HepG2 (cell line): ENCODE data around the gene AKR1C4. TPM values are rescaled to one million over a fixed set of nuclear protein-coding genes. Genes with fewer than 3 reads are reported as not detected.

Experiments
- FOSL2 ChIP-seq: sonication (generic); formaldehyde crosslinking; IDR thresholded peaks from 2 replicates; pipeline ENCODE4 v1.4.0; 2020; ENCODE audit warnings: missing genetic modification reagents
- GATA4 ChIP-seq: sonication (generic); IDR thresholded peaks from 2 replicates; pipeline ENCODE4 v1.6.1; 2016; ENCODE audit warnings: antibody characterized with exemption, low read depth, borderline replicate concordance
- HNRNPL ChIP-seq: fragments of 200-400 bp; formaldehyde crosslinking; IDR thresholded peaks from 2 replicates; pipeline ENCODE4 v1.6.1; 2017; ENCODE audit warnings: mild to moderate bottlenecking, low read depth, low read length
- KDM2A ChIP-seq: sonication (generic); formaldehyde crosslinking; IDR thresholded peaks from 2 replicates; pipeline ENCODE4 v1.4.0; 2020; ENCODE audit warnings: low read depth, missing genetic modification reagents, borderline replicate concordance
- MBNL3 ChIP-seq: fragments of 250-450 bp; sonication (Bioruptor Pico); conservative IDR thresholded peaks from 2 replicates; pipeline ENCODE4 v1.8.0; 2022; ENCODE audit warnings: mild to moderate bottlenecking, inconsistent platforms
- MIER3 ChIP-seq: IDR thresholded peaks from 2 replicates; pipeline ENCODE4 v1.6.1; 2016; ENCODE audit warnings: missing compliant biosample characterization, borderline replicate concordance
- MTERF4 ChIP-seq: sonication (generic); formaldehyde crosslinking; IDR thresholded peaks from 2 replicates; pipeline ENCODE4 v1.8.0; 2023; ENCODE audit warnings: mild to moderate bottlenecking, missing genetic modification reagents
- MZF1 ChIP-seq: sonication (generic); formaldehyde crosslinking; IDR thresholded peaks from 2 replicates; pipeline ENCODE4 v1.8.1; 2023; ENCODE audit warnings: mild to moderate bottlenecking, missing genetic modification reagents, borderline replicate concordance
- PRDM4 ChIP-seq: sonication (generic); formaldehyde crosslinking; IDR thresholded peaks from 2 replicates; pipeline ENCODE4 v1.9.0; 2021; ENCODE audit warnings: missing genetic modification reagents, borderline replicate concordance
- REST ChIP-seq, 2 experiments: IDR thresholded peaks; 2 replicates each; pipeline ENCODE4 v1.6.1; 2011 to 2012; ENCODE audit warnings: low read length in 2 of 2, borderline replicate concordance in 1 of 2, low read depth in 1 of 2, mild to moderate bottlenecking in 1 of 2, moderate library complexity in 1 of 2
- RFX1 ChIP-seq: fragments of 450-650 bp; IDR thresholded peaks from 2 replicates; pipeline ENCODE4 v1.6.1; 2017
- TAF15 ChIP-seq: fragments of 200-400 bp; formaldehyde crosslinking; IDR thresholded peaks from one replicate; pipeline ENCODE4 v1.6.1; 2018; ENCODE audit warnings: mild to moderate bottlenecking, low read depth, low read length; ENCODE audit not compliant: poor library complexity, severe bottlenecking
- TFDP2 ChIP-seq: sonication (generic); formaldehyde crosslinking; IDR thresholded peaks from 2 replicates; pipeline ENCODE4 v1.4.0; 2020; ENCODE audit warnings: missing genetic modification reagents
- ZBTB26 ChIP-seq: IDR thresholded peaks from 2 replicates; pipeline ENCODE4 v1.6.1; 2016; ENCODE audit warnings: missing compliant biosample characterization, missing genetic modification reagents, borderline replicate concordance
- ZFY ChIP-seq: sonication (generic); formaldehyde crosslinking; IDR thresholded peaks from 2 replicates; pipeline ENCODE4 v1.4.0; 2020; ENCODE audit warnings: missing genetic modification reagents
- ZKSCAN5 ChIP-seq: sonication (generic); formaldehyde crosslinking; IDR thresholded peaks from 2 replicates; pipeline ENCODE4 v1.5.1; 2020; ENCODE audit warnings: mild to moderate bottlenecking, missing genetic modification reagents
- ZMYM4 ChIP-seq: sonication (generic); formaldehyde crosslinking; IDR thresholded peaks from 2 replicates; pipeline ENCODE4 v1.8.1; 2023; ENCODE audit warnings: mild to moderate bottlenecking, missing genetic modification reagents
- ZNF605 ChIP-seq: sonication (generic); formaldehyde crosslinking; IDR thresholded peaks from 2 replicates; pipeline ENCODE4 v1.8.0; 2022; ENCODE audit warnings: mild to moderate bottlenecking, missing genetic modification reagents
- ZSCAN5A ChIP-seq: sonication (generic); formaldehyde crosslinking; IDR thresholded peaks from 2 replicates; pipeline ENCODE4 v1.8.0; 2022; ENCODE audit warnings: mild to moderate bottlenecking, missing genetic modification reagents, borderline replicate concordance
- polyA plus RNA-seq, 8 experiments: library from polyadenylated mRNA; depleted of rRNA in 3 of 8; stranded (reverse) in 7 of 8; unstranded in 1 of 8; fragments of >200 nt; fragmentation: Illumina TruSeq in 4 of 8; extraction: Trizol in 4 of 8; gene quantifications; 2 replicates each; pipeline versions ENCODE4 v1.2.1 to v1.2.3, GENCODE V29; 2011 to 2016; ENCODE audit warnings: low read depth in 4 of 8, missing spikeins in 1 of 8, mixed read lengths in 1 of 8; ENCODE audit not compliant: insufficient read depth in 1 of 8
- total RNA-seq, 5 experiments: library from RNA; depleted of rRNA; stranded (reverse); fragments of >200 nt; fragmentation: Illumina TruSeq; extraction: Trizol; gene quantifications; 2 replicates each; pipeline ENCODE4 v1.2.3, GENCODE V29; 2016; ENCODE audit warnings: low read depth in 1 of 5

The AKR1C4 gene
- total and polyA plus RNA-seq, 2 of the 13 experiments (the other 11 are each of a cell fraction or from before 2014, with no cell fraction given), result 0.18 to 1.3 TPM

- TF ChIP-seq MIER3 (CRISPR knock-in tag) (no peak), FOSL2 (CRISPR knock-in tag) (peak; percentile 48; the same call in 1 of the 2 replicates), MTERF4 (CRISPR knock-in tag) (no peak), ZBTB26 (CRISPR knock-in tag) (no peak), MZF1 (CRISPR knock-in tag) (no peak), ZSCAN5A (CRISPR knock-in tag) (no peak), REST (IDR thresholded peaks at IDR 0.05; ENCODE audit: borderline replicate concordance in 1 of 2, low read depth in 1 of 2, low read length in 2 of 2) (no peak), ZMYM4 (CRISPR knock-in tag) (peak; percentile 95), ZFY (CRISPR knock-in tag) (0 out of 2 replicates have a peak, but pooled peaks have one; percentile 15), HNRNPL (no peak), KDM2A (CRISPR knock-in tag) (no peak), PRDM4 (no peak), RFX1 (no peak), TAF15 (no peak), ZNF605 (CRISPR knock-in tag) (no peak), MBNL3 (CRISPR knock-in tag) (no peak), TFDP2 (CRISPR knock-in tag) (no peak), ZKSCAN5 (CRISPR knock-in tag) (peak; percentile 95), GATA4 (no peak)
These were observed 22.6 kb downstream of the AKR1C4 start (continued) for GRCh38 chr10:5219262-5219661.
